GM23338 (cell line): ENCODE data around the gene CLCN6. TPM values are rescaled to one million over a fixed set of nuclear protein-coding genes. Genes with fewer than 3 reads are reported as not detected.

Experiments
- ATAC-seq: fragments of 200-7000 bp; cut with Tn5 transposase; 3 replicates; pipeline ENCODE4 v1.9.1; 2020
- DNase-seq: peaks from one replicate; pipeline ENCODE4 v3.0.0-alpha.2; 2015; ENCODE audit warnings: low spot score
- H2AFZ ChIP-seq: fragments of 200-600 bp; sonication (generic); 2 replicates; pipeline ENCODE4 v1.8.0; 2016; ENCODE audit warnings: antibody characterized with exemption, mild to moderate bottlenecking, moderate library complexity
- H3F3A ChIP-seq: fragments of 200-600 bp; sonication (generic); replicated peaks from 2 replicates; pipeline ENCODE4 v1.8.0; 2017; ENCODE audit warnings: antibody characterized with exemption, mixed run types, low read depth
- H3K27ac ChIP-seq: fragments of 200-600 bp; sonication (generic); 2 replicates; pipeline ENCODE4 v1.6.1; 2016; ENCODE audit warnings: low read depth
- H3K27me3 ChIP-seq: fragments of 200-600 bp; sonication (generic); 2 replicates; pipeline ENCODE4 v1.8.0; 2016; ENCODE audit warnings: mild to moderate bottlenecking, mixed run types, moderate library complexity; ENCODE audit not compliant: insufficient read depth
- H3K36me3 ChIP-seq: fragments of 200-600 bp; sonication (generic); 2 replicates; pipeline ENCODE4 v1.8.0; 2016; ENCODE audit warnings: mild to moderate bottlenecking; ENCODE audit not compliant: insufficient read depth
- H3K4me1 ChIP-seq: fragments of 200-600 bp; sonication (generic); 2 replicates; pipeline ENCODE4 v1.8.0; 2016; ENCODE audit warnings: mild to moderate bottlenecking, moderate library complexity; ENCODE audit not compliant: insufficient read depth
- H3K4me2 ChIP-seq: fragments of 200-600 bp; sonication (generic); 2 replicates; pipeline ENCODE4 v1.7.1; 2017; ENCODE audit warnings: mixed run types
- H3K4me3 ChIP-seq: fragments of 200-600 bp; sonication (generic); 2 replicates; pipeline ENCODE4 v1.6.1; 2016; ENCODE audit warnings: mixed run types
- H3K79me2 ChIP-seq: fragments of 200-600 bp; sonication (generic); replicated peaks from 2 replicates; pipeline ENCODE4 v1.8.0; 2017; ENCODE audit warnings: mild to moderate bottlenecking; ENCODE audit not compliant: insufficient read depth
- H3K9me2 ChIP-seq: fragments of 200-600 bp; sonication (generic); 2 replicates; pipeline ENCODE4 v1.8.0; 2017; ENCODE audit not compliant: insufficient read depth
- H4K20me1 ChIP-seq: fragments of 200-600 bp; sonication (generic); replicated peaks from 2 replicates; pipeline ENCODE4 v1.8.0; 2017; ENCODE audit warnings: mild to moderate bottlenecking; ENCODE audit not compliant: insufficient read depth
- H3K27ac Mint-ChIP-seq: 2 replicates; pipeline ENCODE4 v1.8.0; 2020; ENCODE audit warnings: inconsistent platforms, mild to moderate bottlenecking, moderate library complexity, mixed read lengths
- H3K27me3 Mint-ChIP-seq: 3 replicates; pipeline ENCODE4 v1.8.0; 2022; ENCODE audit warnings: low read depth, mild to moderate bottlenecking, moderate library complexity, mixed read lengths, inconsistent platforms; ENCODE audit not compliant: insufficient read depth, poor library complexity
- H3K36me3 Mint-ChIP-seq: 3 replicates; pipeline ENCODE4 v1.8.0; 2021; ENCODE audit warnings: low read depth, mild to moderate bottlenecking, inconsistent platforms, moderate library complexity, mixed read lengths
- H3K4me1 Mint-ChIP-seq: 3 replicates; pipeline ENCODE4 v1.8.0; 2020; ENCODE audit warnings: mild to moderate bottlenecking, inconsistent platforms, mixed read lengths
- H3K4me3 Mint-ChIP-seq: 3 replicates; pipeline ENCODE4 v1.8.0; 2021; ENCODE audit warnings: moderate library complexity, mild to moderate bottlenecking, inconsistent platforms, mixed read lengths
- H3K9me3 Mint-ChIP-seq: 3 replicates; pipeline ENCODE4 v1.8.0; 2020; ENCODE audit warnings: moderate library complexity, mild to moderate bottlenecking, inconsistent platforms, mixed read lengths
- CREB1 ChIP-seq: fragments of 250-450 bp; sonication (Bioruptor Pico); IDR thresholded peaks from 2 replicates; pipeline ENCODE4 v1.5.0; 2020; ENCODE audit warnings: low read depth, mild to moderate bottlenecking, moderate library complexity
- EZH2 ChIP-seq: fragments of 200-600 bp; sonication (generic); IDR thresholded peaks from one replicate; pipeline ENCODE4 v1.8.0; 2017; ENCODE audit warnings: antibody characterized with exemption, mild to moderate bottlenecking, low read depth; ENCODE audit not compliant: unreplicated experiment
- EZH2phosphoT487 ChIP-seq: fragments of 200-600 bp; sonication (generic); IDR thresholded peaks from one replicate; pipeline ENCODE4 v1.8.1; 2018; ENCODE audit warnings: antibody characterized with exemption; ENCODE audit not compliant: unreplicated experiment
- JUNB ChIP-seq: IDR thresholded peaks from one replicate; pipeline ENCODE4 v1.6.1; 2016; ENCODE audit warnings: antibody characterized with exemption; ENCODE audit not compliant: unreplicated experiment
- NANOG ChIP-seq: IDR thresholded peaks from 2 replicates; pipeline ENCODE4 v1.6.1; 2016; ENCODE audit warnings: antibody characterized with exemption, borderline replicate concordance
- ZNF331 ChIP-seq: fragments of 250-450 bp; sonication (Bioruptor Pico); IDR thresholded peaks from 2 replicates; pipeline ENCODE4 v1.5.0; 2020; ENCODE audit warnings: low read depth, mild to moderate bottlenecking, moderate library complexity
- polyA plus RNA-seq: library from polyadenylated mRNA; unstranded; fragments of >200 nt; fragmentation: Nextera tagmentation; extraction: Ambion mirVana; gene quantifications from 2 replicates; pipeline ENCODE4 v1.2.1, GENCODE V29; 2016
- total RNA-seq: library from RNA; depleted of rRNA; stranded (reverse); fragments of >200 nt; shearing (Covaris generic); gene quantifications from 2 replicates; pipeline ENCODE4 v1.2.3, GENCODE V29; 2014
- TF ChIP-seq, protein P1 (sequence below): IDR thresholded peaks from one replicate; pipeline ENCODE4 v1.6.1; 2018; ENCODE audit warnings: antibody characterized with exemption; ENCODE audit not compliant: unreplicated experiment
- TF ChIP-seq, protein P2 (sequence below): fragments of 250-450 bp; sonication (Bioruptor Pico); IDR thresholded peaks from 2 replicates; pipeline ENCODE4 v1.5.0; 2020; ENCODE audit warnings: mild to moderate bottlenecking, moderate library complexity
- TF ChIP-seq, protein P3 (sequence below): IDR thresholded peaks from 2 replicates; pipeline ENCODE4 v1.6.1; 2016; ENCODE audit warnings: antibody characterized with exemption

CLCN6 gene
- total and polyA plus RNA-seq, 2 experiments from 2014 or later, result 16.0 to 22.6 TPM

DNA sequence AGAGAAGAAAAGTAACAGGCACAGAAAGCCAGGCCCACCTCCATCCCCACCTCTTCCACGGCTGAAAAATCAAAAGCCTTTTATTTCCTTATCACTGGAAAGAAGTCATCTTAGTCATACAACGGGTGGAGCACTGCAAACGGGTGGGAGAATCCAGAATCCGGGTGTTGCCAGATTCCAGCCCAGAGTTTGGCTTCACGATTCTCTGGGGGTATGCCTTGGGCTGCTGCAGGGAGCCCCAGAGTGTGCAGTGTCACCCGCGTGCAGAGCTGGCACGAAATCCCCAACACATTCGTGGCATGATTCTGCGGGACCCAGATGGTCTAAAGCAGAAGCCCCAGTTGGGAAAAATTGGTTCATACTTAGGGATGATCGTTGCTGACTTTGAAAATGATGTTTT is 44.2 kb downstream of the CLCN6 start:
- no peak overlapping the region for H3K27ac ChIP-seq
- Mint-ChIP-seq H3K27me3 (peaks cover 6% of the 10 kb centered on the region), H3K4me1 (no peaks in the 10 kb centered on the region), H3K27ac (no peak overlapping the region), H3K9me3 (no peaks in the 10 kb centered on the region), H3K36me3 (peaks cover 6% of the 10 kb centered on the region; the same call in 2 of the 3 replicates), H3K4me3 (no peak overlapping the region)
- DNase-seq (no peak), ATAC-seq (no peak)
- no peaks in the 10 kb centered on the region for H3K27me3 ChIP-seq
- no peak overlapping the region for H3K4me2 ChIP-seq
- H3K9me2 ChIP-seq, result no peaks in the 10 kb centered on the region
- H3K79me2 ChIP-seq, result no peaks in the 10 kb centered on the region
- H3F3A ChIP-seq, result no peaks in the 10 kb centered on the region; the same call in 1 of the 2 replicates
- no peaks in the 10 kb centered on the region for H3K4me1 ChIP-seq
- TF ChIP-seq ZNF331 (CRISPR knock-in tag), result no peak
- TF ChIP-seq, protein P1, sequence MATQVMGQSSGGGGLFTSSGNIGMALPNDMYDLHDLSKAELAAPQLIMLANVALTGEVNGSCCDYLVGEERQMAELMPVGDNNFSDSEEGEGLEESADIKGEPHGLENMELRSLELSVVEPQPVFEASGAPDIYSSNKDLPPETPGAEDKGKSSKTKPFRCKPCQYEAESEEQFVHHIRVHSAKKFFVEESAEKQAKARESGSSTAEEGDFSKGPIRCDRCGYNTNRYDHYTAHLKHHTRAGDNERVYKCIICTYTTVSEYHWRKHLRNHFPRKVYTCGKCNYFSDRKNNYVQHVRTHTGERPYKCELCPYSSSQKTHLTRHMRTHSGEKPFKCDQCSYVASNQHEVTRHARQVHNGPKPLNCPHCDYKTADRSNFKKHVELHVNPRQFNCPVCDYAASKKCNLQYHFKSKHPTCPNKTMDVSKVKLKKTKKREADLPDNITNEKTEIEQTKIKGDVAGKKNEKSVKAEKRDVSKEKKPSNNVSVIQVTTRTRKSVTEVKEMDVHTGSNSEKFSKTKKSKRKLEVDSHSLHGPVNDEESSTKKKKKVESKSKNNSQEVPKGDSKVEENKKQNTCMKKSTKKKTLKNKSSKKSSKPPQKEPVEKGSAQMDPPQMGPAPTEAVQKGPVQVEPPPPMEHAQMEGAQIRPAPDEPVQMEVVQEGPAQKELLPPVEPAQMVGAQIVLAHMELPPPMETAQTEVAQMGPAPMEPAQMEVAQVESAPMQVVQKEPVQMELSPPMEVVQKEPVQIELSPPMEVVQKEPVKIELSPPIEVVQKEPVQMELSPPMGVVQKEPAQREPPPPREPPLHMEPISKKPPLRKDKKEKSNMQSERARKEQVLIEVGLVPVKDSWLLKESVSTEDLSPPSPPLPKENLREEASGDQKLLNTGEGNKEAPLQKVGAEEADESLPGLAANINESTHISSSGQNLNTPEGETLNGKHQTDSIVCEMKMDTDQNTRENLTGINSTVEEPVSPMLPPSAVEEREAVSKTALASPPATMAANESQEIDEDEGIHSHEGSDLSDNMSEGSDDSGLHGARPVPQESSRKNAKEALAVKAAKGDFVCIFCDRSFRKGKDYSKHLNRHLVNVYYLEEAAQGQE, result no peak
- no peak for TF ChIP-seq EZH2
- TF ChIP-seq JUNB, result no peak
- TF ChIP-seq, protein P2, sequence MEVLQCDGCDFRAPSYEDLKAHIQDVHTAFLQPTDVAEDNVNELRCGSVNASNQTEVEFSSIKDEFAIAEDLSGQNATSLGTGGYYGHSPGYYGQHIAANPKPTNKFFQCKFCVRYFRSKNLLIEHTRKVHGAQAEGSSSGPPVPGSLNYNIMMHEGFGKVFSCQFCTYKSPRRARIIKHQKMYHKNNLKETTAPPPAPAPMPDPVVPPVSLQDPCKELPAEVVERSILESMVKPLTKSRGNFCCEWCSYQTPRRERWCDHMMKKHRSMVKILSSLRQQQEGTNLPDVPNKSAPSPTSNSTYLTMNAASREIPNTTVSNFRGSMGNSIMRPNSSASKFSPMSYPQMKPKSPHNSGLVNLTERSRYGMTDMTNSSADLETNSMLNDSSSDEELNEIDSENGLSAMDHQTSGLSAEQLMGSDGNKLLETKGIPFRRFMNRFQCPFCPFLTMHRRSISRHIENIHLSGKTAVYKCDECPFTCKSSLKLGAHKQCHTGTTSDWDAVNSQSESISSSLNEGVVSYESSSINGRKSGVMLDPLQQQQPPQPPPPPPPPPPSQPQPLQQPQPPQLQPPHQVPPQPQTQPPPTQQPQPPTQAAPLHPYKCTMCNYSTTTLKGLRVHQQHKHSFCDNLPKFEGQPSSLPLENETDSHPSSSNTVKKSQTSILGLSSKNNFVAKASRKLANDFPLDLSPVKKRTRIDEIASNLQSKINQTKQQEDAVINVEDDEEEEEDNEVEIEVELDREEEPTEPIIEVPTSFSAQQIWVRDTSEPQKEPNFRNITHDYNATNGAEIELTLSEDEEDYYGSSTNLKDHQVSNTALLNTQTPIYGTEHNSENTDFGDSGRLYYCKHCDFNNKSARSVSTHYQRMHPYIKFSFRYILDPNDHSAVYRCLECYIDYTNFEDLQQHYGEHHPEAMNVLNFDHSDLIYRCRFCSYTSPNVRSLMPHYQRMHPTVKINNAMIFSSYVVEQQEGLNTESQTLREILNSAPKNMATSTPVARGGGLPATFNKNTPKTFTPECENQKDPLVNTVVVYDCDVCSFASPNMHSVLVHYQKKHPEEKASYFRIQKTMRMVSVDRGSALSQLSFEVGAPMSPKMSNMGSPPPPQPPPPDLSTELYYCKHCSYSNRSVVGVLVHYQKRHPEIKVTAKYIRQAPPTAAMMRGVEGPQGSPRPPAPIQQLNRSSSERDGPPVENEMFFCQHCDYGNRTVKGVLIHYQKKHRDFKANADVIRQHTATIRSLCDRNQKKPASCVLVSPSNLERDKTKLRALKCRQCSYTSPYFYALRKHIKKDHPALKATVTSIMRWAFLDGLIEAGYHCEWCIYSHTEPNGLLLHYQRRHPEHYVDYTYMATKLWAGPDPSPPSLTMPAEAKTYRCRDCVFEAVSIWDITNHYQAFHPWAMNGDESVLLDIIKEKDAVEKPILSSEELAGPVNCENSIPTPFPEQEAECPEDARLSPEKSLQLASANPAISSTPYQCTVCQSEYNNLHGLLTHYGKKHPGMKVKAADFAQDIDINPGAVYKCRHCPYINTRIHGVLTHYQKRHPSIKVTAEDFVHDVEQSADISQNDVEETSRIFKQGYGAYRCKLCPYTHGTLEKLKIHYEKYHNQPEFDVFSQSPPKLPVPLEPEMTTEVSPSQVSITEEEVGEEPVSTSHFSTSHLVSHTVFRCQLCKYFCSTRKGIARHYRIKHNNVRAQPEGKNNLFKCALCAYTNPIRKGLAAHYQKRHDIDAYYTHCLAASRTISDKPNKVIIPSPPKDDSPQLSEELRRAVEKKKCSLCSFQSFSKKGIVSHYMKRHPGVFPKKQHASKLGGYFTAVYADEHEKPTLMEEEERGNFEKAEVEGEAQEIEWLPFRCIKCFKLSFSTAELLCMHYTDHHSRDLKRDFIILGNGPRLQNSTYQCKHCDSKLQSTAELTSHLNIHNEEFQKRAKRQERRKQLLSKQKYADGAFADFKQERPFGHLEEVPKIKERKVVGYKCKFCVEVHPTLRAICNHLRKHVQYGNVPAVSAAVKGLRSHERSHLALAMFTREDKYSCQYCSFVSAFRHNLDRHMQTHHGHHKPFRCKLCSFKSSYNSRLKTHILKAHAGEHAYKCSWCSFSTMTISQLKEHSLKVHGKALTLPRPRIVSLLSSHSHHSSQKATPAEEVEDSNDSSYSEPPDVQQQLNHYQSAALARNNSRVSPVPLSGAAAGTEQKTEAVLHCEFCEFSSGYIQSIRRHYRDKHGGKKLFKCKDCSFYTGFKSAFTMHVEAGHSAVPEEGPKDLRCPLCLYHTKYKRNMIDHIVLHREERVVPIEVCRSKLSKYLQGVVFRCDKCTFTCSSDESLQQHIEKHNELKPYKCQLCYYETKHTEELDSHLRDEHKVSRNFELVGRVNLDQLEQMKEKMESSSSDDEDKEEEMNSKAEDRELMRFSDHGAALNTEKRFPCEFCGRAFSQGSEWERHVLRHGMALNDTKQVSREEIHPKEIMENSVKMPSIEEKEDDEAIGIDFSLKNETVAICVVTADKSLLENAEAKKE, result no peak
- TF ChIP-seq, protein P3, sequence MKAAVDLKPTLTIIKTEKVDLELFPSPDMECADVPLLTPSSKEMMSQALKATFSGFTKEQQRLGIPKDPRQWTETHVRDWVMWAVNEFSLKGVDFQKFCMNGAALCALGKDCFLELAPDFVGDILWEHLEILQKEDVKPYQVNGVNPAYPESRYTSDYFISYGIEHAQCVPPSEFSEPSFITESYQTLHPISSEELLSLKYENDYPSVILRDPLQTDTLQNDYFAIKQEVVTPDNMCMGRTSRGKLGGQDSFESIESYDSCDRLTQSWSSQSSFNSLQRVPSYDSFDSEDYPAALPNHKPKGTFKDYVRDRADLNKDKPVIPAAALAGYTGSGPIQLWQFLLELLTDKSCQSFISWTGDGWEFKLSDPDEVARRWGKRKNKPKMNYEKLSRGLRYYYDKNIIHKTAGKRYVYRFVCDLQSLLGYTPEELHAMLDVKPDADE, result no peak
- TF ChIP-seq EZH2phosphoT487, result no peak
- TF ChIP-seq NANOG, result no peak
- TF ChIP-seq CREB1 (CRISPR knock-in tag), result no peak
- H2AFZ ChIP-seq, result no peak overlapping the region
- H4K20me1 ChIP-seq, result peaks cover 5% of the 10 kb centered on the region; the same call in 1 of the 2 replicates
- no peak overlapping the region for H3K4me3 ChIP-seq
- 0 out of 2 replicates have a peak, but pooled peaks cover 4% of the 10 kb centered on the region for H3K36me3 ChIP-seq
